HepG2 (cell line): ENCODE results near the gene ZNF282. TPM values are rescaled to one million over a fixed set of nuclear protein-coding genes. Genes with fewer than 3 reads are reported as not detected.

Source experiments
- BRCA1 ChIP-seq: sonication (generic); formaldehyde crosslinking; IDR thresholded peaks from 2 replicates; pipeline ENCODE4 v1.4.0; 2020; ENCODE audit warnings: missing genetic modification reagents
- CREB3 ChIP-seq: sonication (generic); formaldehyde crosslinking; IDR thresholded peaks from 2 replicates; pipeline ENCODE4 v1.5.0; 2020; ENCODE audit warnings: missing genetic modification reagents
- DPF2 ChIP-seq: sonication (generic); formaldehyde crosslinking; IDR thresholded peaks from 2 replicates; pipeline ENCODE4 v1.4.0; 2020; ENCODE audit warnings: mild to moderate bottlenecking, low read depth, missing genetic modification reagents, borderline replicate concordance
- GATAD2A ChIP-seq: IDR thresholded peaks from 2 replicates; pipeline ENCODE4 v1.6.1; 2016
- HMGA1 ChIP-seq: sonication (generic); formaldehyde crosslinking; conservative IDR thresholded peaks from 2 replicates; pipeline ENCODE4 v1.4.0; 2020; ENCODE audit warnings: missing genetic modification reagents
- IRX3 ChIP-seq: sonication (generic); formaldehyde crosslinking; IDR thresholded peaks from 2 replicates; pipeline ENCODE4 v1.8.1; 2023; ENCODE audit warnings: mild to moderate bottlenecking, low read depth, missing genetic modification reagents, borderline replicate concordance
- MNT ChIP-seq: fragments of 450-650 bp; IDR thresholded peaks from 2 replicates; pipeline ENCODE4 v1.6.1; 2016
- NFE2L1 ChIP-seq: sonication (generic); formaldehyde crosslinking; IDR thresholded peaks from 2 replicates; pipeline ENCODE4 v1.4.0; 2020; ENCODE audit warnings: missing genetic modification reagents, mild to moderate bottlenecking, borderline replicate concordance
- NR2C2 ChIP-seq: sonication (generic); formaldehyde crosslinking; IDR thresholded peaks from 2 replicates; pipeline ENCODE4 v1.4.0; 2020; ENCODE audit warnings: missing genetic modification reagents, mild to moderate bottlenecking, moderate library complexity, borderline replicate concordance
- RORA ChIP-seq: sonication (generic); formaldehyde crosslinking; IDR thresholded peaks from 2 replicates; pipeline ENCODE4 v1.5.0; 2020; ENCODE audit warnings: mild to moderate bottlenecking, missing genetic modification reagents, moderate library complexity
- SALL1 ChIP-seq: sonication (generic); formaldehyde crosslinking; IDR thresholded peaks from 2 replicates; pipeline ENCODE4 v1.8.0; 2022; ENCODE audit warnings: mild to moderate bottlenecking, missing genetic modification reagents
- SUZ12 ChIP-seq: fragments of 150-350 bp; IDR thresholded peaks from 2 replicates; pipeline ENCODE4 v1.6.1; 2014; ENCODE audit warnings: low read depth, low read length
- U2AF1 ChIP-seq: fragments of 200-400 bp; formaldehyde crosslinking; optimal IDR thresholded peaks from 2 replicates; pipeline ENCODE3; 2017; ENCODE audit warnings: mild to moderate bottlenecking, low read depth, low read length
- ZNF136 ChIP-seq: sonication (generic); formaldehyde crosslinking; IDR thresholded peaks from 2 replicates; pipeline ENCODE4 v1.8.1; 2022; ENCODE audit warnings: low read depth, mild to moderate bottlenecking, moderate library complexity, missing genetic modification reagents
- ZNF205 ChIP-seq: IDR thresholded peaks from 2 replicates; pipeline ENCODE4 v1.6.1; 2018; ENCODE audit warnings: missing biosample characterization, missing genetic modification reagents
- ZNF224 ChIP-seq: sonication (generic); formaldehyde crosslinking; IDR thresholded peaks from 2 replicates; pipeline ENCODE4 v1.5.0; 2020; ENCODE audit warnings: mild to moderate bottlenecking, missing genetic modification reagents
- ZNF280B ChIP-seq: sonication (generic); formaldehyde crosslinking; IDR thresholded peaks from 2 replicates; pipeline ENCODE4 v1.5.0; 2020; ENCODE audit warnings: missing genetic modification reagents, mild to moderate bottlenecking, borderline replicate concordance
- ZNF335 ChIP-seq: sonication (generic); formaldehyde crosslinking; IDR thresholded peaks from 2 replicates; pipeline ENCODE4 v1.4.0; 2020; ENCODE audit warnings: missing genetic modification reagents
- ZNF468 ChIP-seq: sonication (generic); formaldehyde crosslinking; IDR thresholded peaks from 2 replicates; pipeline ENCODE4 v1.8.0; 2022; ENCODE audit warnings: mild to moderate bottlenecking, moderate library complexity, missing genetic modification reagents
- ZNF672 ChIP-seq: sonication (generic); formaldehyde crosslinking; IDR thresholded peaks from 2 replicates; pipeline ENCODE4 v1.8.1; 2022; ENCODE audit warnings: missing genetic modification reagents
- ZSCAN31 ChIP-seq: sonication (generic); formaldehyde crosslinking; IDR thresholded peaks from 2 replicates; pipeline ENCODE4 v1.5.0; 2020; ENCODE audit warnings: low read depth, mild to moderate bottlenecking, missing genetic modification reagents
- ZSCAN9 ChIP-seq: IDR thresholded peaks from 2 replicates; pipeline ENCODE4 v1.6.1; 2016; ENCODE audit warnings: borderline replicate concordance
- ZZZ3 ChIP-seq: sonication (generic); formaldehyde crosslinking; IDR thresholded peaks from 2 replicates; pipeline ENCODE4 v1.4.0; 2020; ENCODE audit warnings: missing genetic modification reagents, mild to moderate bottlenecking, borderline replicate concordance
- polyA plus RNA-seq, 8 experiments: library from polyadenylated mRNA; depleted of rRNA in 3 of 8; stranded (reverse) in 7 of 8; unstranded in 1 of 8; fragments of >200 nt; fragmentation: Illumina TruSeq in 4 of 8; extraction: Trizol in 4 of 8; gene quantifications; 2 replicates each; pipeline versions ENCODE4 v1.2.1 to v1.2.3, GENCODE V29; 2011 to 2016; ENCODE audit warnings: low read depth in 4 of 8, missing spikeins in 1 of 8, mixed read lengths in 1 of 8; ENCODE audit not compliant: insufficient read depth in 1 of 8
- total RNA-seq, 5 experiments: library from RNA; depleted of rRNA; stranded (reverse); fragments of >200 nt; fragmentation: Illumina TruSeq; extraction: Trizol; gene quantifications; 2 replicates each; pipeline ENCODE4 v1.2.3, GENCODE V29; 2016; ENCODE audit warnings: low read depth in 1 of 5
- TF ChIP-seq, protein P1 (sequence below): sonication (generic); formaldehyde crosslinking; IDR thresholded peaks from 2 replicates; pipeline ENCODE4 v1.8.1; 2023; ENCODE audit warnings: mild to moderate bottlenecking, inconsistent platforms, moderate library complexity, missing genetic modification reagents, borderline replicate concordance
- TF ChIP-seq, protein P2 (sequence below): sonication (generic); formaldehyde crosslinking; conservative IDR thresholded peaks from 2 replicates; pipeline ENCODE4 v1.4.0; 2020; ENCODE audit warnings: missing genetic modification reagents

ZNF282 gene
- total and polyA plus RNA-seq, 2 of the 13 experiments (the other 11 are each of a cell fraction or from before 2014, with no cell fraction given) = 9.1 to 20.9 TPM

GRCh38 chr7:149147072-149147751 is 48.1 kb upstream of the ZNF282 start, which contains the start of gene ZNF398 (continued):
- TF ChIP-seq U2AF1 = no peak
- 0 out of 2 replicates have a peak, but pooled peaks have one; percentile 34 for TF ChIP-seq CREB3 (CRISPR knock-in tag)
- TF ChIP-seq ZNF335 (CRISPR knock-in tag) = no peak
- no peak for TF ChIP-seq ZSCAN9 (CRISPR knock-in tag)
- TF ChIP-seq ZNF280B (CRISPR knock-in tag) = no peak
- no peak for TF ChIP-seq RORA
- TF ChIP-seq, protein P1, sequence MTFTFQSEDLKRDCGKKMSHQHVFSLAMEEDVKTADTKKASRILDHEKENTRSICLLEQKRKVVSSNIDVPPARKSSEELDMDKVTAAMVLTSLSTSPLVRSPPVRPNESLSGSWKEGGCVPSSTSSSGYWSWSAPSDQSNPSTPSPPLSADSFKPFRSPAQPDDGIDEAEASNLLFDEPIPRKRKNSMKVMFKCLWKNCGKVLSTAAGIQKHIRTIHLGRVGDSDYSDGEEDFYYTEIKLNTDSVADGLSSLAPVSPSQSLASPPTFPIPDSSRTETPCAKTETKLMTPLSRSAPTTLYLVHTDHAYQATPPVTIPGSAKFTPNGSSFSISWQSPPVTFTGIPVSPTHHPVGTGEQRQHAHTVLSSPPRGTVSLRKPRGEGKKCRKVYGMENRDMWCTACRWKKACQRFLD (CRISPR knock-in tag) = no peak
- TF ChIP-seq ZNF468 (CRISPR knock-in tag) = no peak
- TF ChIP-seq ZNF205 (CRISPR knock-in tag) = 0 out of 2 replicates have a peak, but pooled peaks have one; percentile 37
- 0 out of 2 replicates have a peak, but pooled peaks have one; percentile 50 for TF ChIP-seq ZNF224
- TF ChIP-seq, protein P2, sequence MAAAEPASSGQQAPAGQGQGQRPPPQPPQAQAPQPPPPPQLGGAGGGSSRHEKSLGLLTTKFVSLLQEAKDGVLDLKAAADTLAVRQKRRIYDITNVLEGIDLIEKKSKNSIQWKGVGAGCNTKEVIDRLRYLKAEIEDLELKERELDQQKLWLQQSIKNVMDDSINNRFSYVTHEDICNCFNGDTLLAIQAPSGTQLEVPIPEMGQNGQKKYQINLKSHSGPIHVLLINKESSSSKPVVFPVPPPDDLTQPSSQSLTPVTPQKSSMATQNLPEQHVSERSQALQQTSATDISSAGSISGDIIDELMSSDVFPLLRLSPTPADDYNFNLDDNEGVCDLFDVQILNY = peak; percentile 11; the same call in 1 of the 2 replicates
- no peak for TF ChIP-seq NR2C2 (CRISPR knock-in tag)
- no peak for TF ChIP-seq SALL1
- TF ChIP-seq SUZ12 = no peak
- TF ChIP-seq GATAD2A (CRISPR knock-in tag) = no peak
- no peak for TF ChIP-seq ZNF672 (CRISPR knock-in tag)
- no peak; the same call in 1 of the 2 replicates for TF ChIP-seq ZZZ3 (CRISPR knock-in tag)
- peak; percentile 29; the same call in 1 of the 2 replicates for TF ChIP-seq IRX3 (CRISPR knock-in tag)
- TF ChIP-seq HMGA1 (CRISPR knock-in tag) = no peak
- TF ChIP-seq DPF2 (CRISPR knock-in tag) = no peak; the same call in 1 of the 2 replicates
- TF ChIP-seq BRCA1 (CRISPR knock-in tag) = peak; percentile 61; the same call in 1 of the 2 replicates
- TF ChIP-seq ZSCAN31 (CRISPR knock-in tag) = peak; percentile 74; the same call in 1 of the 2 replicates
- no peak for TF ChIP-seq NFE2L1 (CRISPR knock-in tag)
- 0 out of 2 replicates have a peak, but pooled peaks have one; percentile 11 for TF ChIP-seq MNT
- no peak for TF ChIP-seq ZNF136 (CRISPR knock-in tag)
